H9 (cell line): ENCODE data around the gene UMAD1. TPM values are rescaled to one million over a fixed set of nuclear protein-coding genes. Genes with fewer than 3 reads are reported as not detected.

Source experiments
- DNase-seq: peaks from one replicate; pipeline ENCODE4 v3.0.0-alpha.2; 2017
- H2AFZ ChIP-seq: one replicate; pipeline ENCODE4 v1.6.1; 2013; ENCODE audit warnings: mild to moderate bottlenecking, low read length, control low read depth, moderate library complexity
- H2AK5ac ChIP-seq: 2 replicates; pipeline ENCODE4 v1.6.1; 2013; ENCODE audit warnings: low read length, control low read depth, mixed read lengths; ENCODE audit not compliant: insufficient read length
- H2BK120ac ChIP-seq: one replicate; pipeline ENCODE4 v1.6.1; 2013; ENCODE audit warnings: low read depth, mild to moderate bottlenecking, low read length, control low read depth, inconsistent platforms; ENCODE audit not compliant: poor library complexity, severe bottlenecking
- H2BK12ac ChIP-seq: 2 replicates; pipeline ENCODE4 v1.6.1; 2013; ENCODE audit warnings: low read length, control low read depth, mixed read lengths, low read depth; ENCODE audit not compliant: insufficient read length
- H2BK15ac ChIP-seq: 2 replicates; pipeline ENCODE4 v1.6.1; 2013; ENCODE audit warnings: low read depth, low read length, control low read depth
- H2BK20ac ChIP-seq: one replicate; pipeline ENCODE4 v1.6.1; 2013; ENCODE audit warnings: low read depth, mild to moderate bottlenecking, low read length, control low read depth, inconsistent platforms; ENCODE audit not compliant: poor library complexity, severe bottlenecking
- H2BK5ac ChIP-seq: 2 replicates; pipeline ENCODE4 v1.6.1; 2013; ENCODE audit warnings: low read length, control low read depth, mixed read lengths; ENCODE audit not compliant: insufficient read length
- H3K14ac ChIP-seq: 2 replicates; pipeline ENCODE4 v1.6.1; 2013; ENCODE audit warnings: low read length, control low read depth; ENCODE audit not compliant: insufficient read depth
- H3K18ac ChIP-seq: 2 replicates; pipeline ENCODE4 v1.6.1; 2013; ENCODE audit warnings: low read depth, mild to moderate bottlenecking, mixed read lengths, low read length, control low read depth; ENCODE audit not compliant: insufficient read length
- H3K23ac ChIP-seq: 2 replicates; pipeline ENCODE4 v1.6.1; 2013; ENCODE audit warnings: low read length, control low read depth, mixed read lengths, low read depth; ENCODE audit not compliant: insufficient read length
- H3K23me2 ChIP-seq: 2 replicates; pipeline ENCODE4 v1.6.1; 2013; ENCODE audit warnings: low read depth, mild to moderate bottlenecking, mixed read lengths, low read length, control low read depth; ENCODE audit not compliant: insufficient read length, poor library complexity, severe bottlenecking
- H3K27ac ChIP-seq: 2 replicates; pipeline ENCODE4 v1.5.1; 2013; ENCODE audit warnings: low read length, control low read depth, mixed read lengths, low read depth; ENCODE audit not compliant: insufficient read length
- H3K27me3 ChIP-seq: 2 replicates; pipeline ENCODE4 v1.6.1; 2013; ENCODE audit warnings: low read length, control low read depth, inconsistent platforms; ENCODE audit not compliant: insufficient read depth
- H3K4ac ChIP-seq: 2 replicates; pipeline ENCODE4 v1.6.1; 2013; ENCODE audit warnings: low read depth, mild to moderate bottlenecking, control low read depth, inconsistent platforms, low read length, moderate library complexity
- H3K4me1 ChIP-seq: 2 replicates; pipeline ENCODE4 v1.6.1; 2013; ENCODE audit warnings: low read length, control low read depth, inconsistent platforms; ENCODE audit not compliant: insufficient read depth
- H3K4me2 ChIP-seq: 2 replicates; pipeline ENCODE4 v1.6.1; 2013; ENCODE audit warnings: low read length, control low read depth, mixed read lengths; ENCODE audit not compliant: insufficient read length, insufficient read depth
- H3K56ac ChIP-seq: 2 replicates; pipeline ENCODE4 v1.6.1; 2013; ENCODE audit warnings: low read depth, mild to moderate bottlenecking, mixed read lengths, low read length, control low read depth; ENCODE audit not compliant: insufficient read length
- H3K79me1 ChIP-seq: 2 replicates; pipeline ENCODE4 v1.6.1; 2013; ENCODE audit warnings: low read depth, mild to moderate bottlenecking, moderate library complexity, low read length, control low read depth, inconsistent platforms; ENCODE audit not compliant: insufficient read depth, poor library complexity, severe bottlenecking
- H3K79me2 ChIP-seq: 2 replicates; pipeline ENCODE4 v1.6.1; 2013; ENCODE audit warnings: low read length, control low read depth, inconsistent platforms; ENCODE audit not compliant: insufficient read depth
- H3K9ac ChIP-seq: 2 replicates; pipeline ENCODE4 v1.6.1; 2013; ENCODE audit warnings: low read length, control low read depth, mixed read lengths; ENCODE audit not compliant: insufficient read length; ENCODE audit errors: extremely low read depth
- H3K9me3 ChIP-seq: one replicate; pipeline ENCODE4 v1.6.1; 2013; ENCODE audit warnings: low read depth, low read length, inconsistent platforms; ENCODE audit not compliant: control insufficient read depth
- H3T11ph ChIP-seq: one replicate; pipeline ENCODE4 v1.6.1; 2013; ENCODE audit warnings: mild to moderate bottlenecking, low read length, control low read depth, inconsistent platforms
- H4K20me1 ChIP-seq: one replicate; pipeline ENCODE4 v1.6.1; 2013; ENCODE audit not compliant: control insufficient read depth, insufficient read length, insufficient read depth
- H4K5ac ChIP-seq: 2 replicates; pipeline ENCODE4 v1.6.1; 2013; ENCODE audit warnings: low read depth, mild to moderate bottlenecking, mixed read lengths, low read length, control low read depth; ENCODE audit not compliant: insufficient read length
- H4K8ac ChIP-seq: replicated peaks from 2 replicates; pipeline ENCODE4 v1.6.1; 2013; ENCODE audit warnings: low read length, control low read depth, mixed read lengths, low read depth; ENCODE audit not compliant: insufficient read length
- H4K91ac ChIP-seq: 2 replicates; pipeline ENCODE4 v1.6.1; 2013; ENCODE audit warnings: low read depth, mild to moderate bottlenecking, moderate library complexity, mixed read lengths, low read length, control low read depth; ENCODE audit not compliant: insufficient read length
- H3K27ac Mint-ChIP-seq, 3 experiments: 2 replicates in 2 of 3; 3 replicates in 1 of 3; pipeline ENCODE4 v1.8.0; 2020 to 2021; ENCODE audit warnings: mixed read lengths in 3 of 3, mild to moderate bottlenecking in 1 of 3, moderate library complexity in 1 of 3
- H3K27me3 Mint-ChIP-seq: 2 replicates; pipeline ENCODE4 v1.8.0; 2021; ENCODE audit warnings: low read depth, mild to moderate bottlenecking, moderate library complexity, mixed read lengths
- H3K36me3 Mint-ChIP-seq, 3 experiments: 2 replicates in 2 of 3; 3 replicates in 1 of 3; pipeline ENCODE4 v1.8.0; 2020 to 2021; ENCODE audit warnings: low read depth in 3 of 3, mixed read lengths in 3 of 3; ENCODE audit not compliant: insufficient read depth in 1 of 3
- H3K4me1 Mint-ChIP-seq, 2 experiments: 2 replicates each; pipeline ENCODE4 v1.8.0; 2020; ENCODE audit warnings: mixed read lengths in 2 of 2
- H3K4me3 Mint-ChIP-seq, 2 experiments: 2 replicates in 1 of 2; 3 replicates in 1 of 2; pipeline ENCODE4 v1.8.0; 2020 to 2021; ENCODE audit warnings: mild to moderate bottlenecking in 2 of 2, mixed read lengths in 2 of 2, moderate library complexity in 1 of 2
- H3K9me3 Mint-ChIP-seq, 2 experiments: 2 replicates in 1 of 2; 3 replicates in 1 of 2; pipeline ENCODE4 v1.8.0; 2020; ENCODE audit warnings: mild to moderate bottlenecking in 2 of 2, mixed read lengths in 2 of 2, moderate library complexity in 1 of 2
- CTCF ChIP-seq: fragments of 200-600 bp; sonication (generic); conservative IDR thresholded peaks from 3 replicates; pipeline ENCODE4 v1.8.0; 2021; ENCODE audit warnings: antibody characterized with exemption, mild to moderate bottlenecking
- WGBS: extraction: QIAGEN DNeasy Blood & Tissue Kit; methylation state at CpG from one replicate; pipeline ENCODE4 v1.1.7; 2013; ENCODE audit warnings: missing lambda C conversion rate, low lambda C conversion rate, mixed read lengths; ENCODE audit not compliant: insufficient read length; ENCODE audit errors: extremely low coverage; 5-methylcytosine and 5-hydroxymethylcytosine counted together
- total RNA-seq: library from RNA; stranded (reverse); gene quantifications from 2 replicates; pipeline ENCODE4 v1.2.1, GENCODE V29; 2021

The UMAD1 gene
- total RNA-seq, 1 experiment from 2014 or later: 8.9 TPM

DNA sequence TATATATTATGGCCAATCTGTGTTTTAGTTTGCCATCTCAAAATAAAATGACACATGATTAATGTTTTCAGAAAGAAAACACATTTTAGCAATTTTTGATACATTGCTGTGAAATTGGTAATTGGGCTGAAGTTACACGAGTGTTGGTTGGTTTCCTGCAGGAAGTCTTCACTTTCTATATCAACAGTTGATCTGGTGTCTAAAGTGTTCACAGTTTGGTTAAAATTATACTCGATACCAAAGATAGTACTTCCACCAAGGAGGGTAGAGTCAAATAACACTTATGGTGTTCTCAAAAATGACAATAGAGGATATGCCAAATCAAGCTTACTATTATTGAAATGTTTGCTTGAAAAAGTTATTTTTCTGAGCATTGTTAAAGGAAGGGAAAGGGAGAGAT, 207.7 kb downstream of the UMAD1 start:
- no peak overlapping the region for H3K27ac ChIP-seq
- no CpG with 5 or more reads among the region's 2 CpGs for WGBS
- H2BK120ac ChIP-seq: no peak overlapping the region

More for the DNA sequence above, 207.7 kb downstream of the UMAD1 start:
- no peak overlapping the region for H3K18ac ChIP-seq
- H2BK15ac ChIP-seq: no peak overlapping the region
- H4K8ac ChIP-seq: no peak overlapping the region
- no peak overlapping the region for H3T11ph ChIP-seq
- H3K4ac ChIP-seq: no peak overlapping the region
- H2AK5ac ChIP-seq: no peak overlapping the region
- no peak overlapping the region for H2BK5ac ChIP-seq
- Mint-ChIP-seq H3K36me3 (no peaks in the 10 kb centered on the region; a peak in 1 of 7 replicates), H3K27ac (no peak overlapping the region), H3K27me3 (no peaks in the 10 kb centered on the region), H3K9me3 (peaks cover 0 to 2% of the 10 kb centered on the region in 2 experiments; a peak in 2 of 5 replicates), H3K4me1 (no peaks in the 10 kb centered on the region), H3K4me3 (no peak overlapping the region)
- H4K20me1 ChIP-seq: no peaks in the 10 kb centered on the region
- no peak overlapping the region for H3K4me2 ChIP-seq
- no peak overlapping the region for H4K5ac ChIP-seq
- H3K79me1 ChIP-seq: no peaks in the 10 kb centered on the region
- no peak overlapping the region for H3K9ac ChIP-seq
- H3K14ac ChIP-seq: no peak overlapping the region
- H2BK12ac ChIP-seq: no peak overlapping the region
- H3K4me1 ChIP-seq: no peaks in the 10 kb centered on the region
- DNase-seq: no peak
- H2AFZ ChIP-seq: no peak overlapping the region
- H3K9me3 ChIP-seq: no peaks in the 10 kb centered on the region
- no peak overlapping the region for H4K91ac ChIP-seq
- no peaks in the 10 kb centered on the region for H3K79me2 ChIP-seq
- H3K23me2 ChIP-seq: no peaks in the 10 kb centered on the region
- no peaks in the 10 kb centered on the region for H3K27me3 ChIP-seq
- no peak overlapping the region for H3K23ac ChIP-seq
- H3K56ac ChIP-seq: no peak overlapping the region
- TF ChIP-seq CTCF: no peak
- no peak overlapping the region for H2BK20ac ChIP-seq
